HEK293 (cell line): ENCODE results near the gene PLK5.
A peak's percentile ranks its signal among the peaks of the same experiment; 100 is the strongest.

ENCODE experiments used
- CTCF ChIA-PET: fragments of 350-600 bp; formaldehyde crosslinking; extraction: SDS; loops from one replicate; lab custom pipeline; 2021; ENCODE audit warnings: antibody characterized with exemption; lab: Yijun Ruan, JAX
- POLR2A ChIA-PET: fragments of 300-600 bp; formaldehyde crosslinking; extraction: SDS; loops from one replicate; lab custom pipeline; 2020; ENCODE audit warnings: antibody characterized with exemption, inconsistent platforms; lab: Yijun Ruan, JAX
- H3K27ac ChIP-seq: fragments of 200-500 bp; sonication (Bioruptor generic); 2 replicates; pipeline ENCODE4 v1.5.1; 2014; ENCODE audit warnings: low read depth, low read length, control low read depth, inconsistent platforms; ENCODE audit errors: extremely low read depth
- H3K36me3 ChIP-seq, 2 experiments: fragments of 200-500 bp in 1 of 2; sonication (Bioruptor generic) in 1 of 2; 1 replicate in 1 of 2; 2 replicates in 1 of 2; pipeline ENCODE4 v1.5.1; 2014 to 2017; ENCODE audit warnings: inconsistent platforms in 2 of 2, low read length in 2 of 2; ENCODE audit not compliant: control insufficient read depth in 2 of 2, insufficient read depth in 1 of 2
- H3K4me1 ChIP-seq: fragments of 200-500 bp; sonication (Bioruptor generic); 2 replicates; pipeline ENCODE4 v1.5.1; 2014; ENCODE audit warnings: mild to moderate bottlenecking, low read length, inconsistent platforms; ENCODE audit not compliant: control insufficient read depth, insufficient read depth
- H3K4me3 ChIP-seq: 2 replicates; pipeline ENCODE4 v1.5.1; 2011; ENCODE audit warnings: low read depth, mild to moderate bottlenecking, control low read depth, low read length, moderate library complexity
- H3K9me3 ChIP-seq: fragments of 200-500 bp; sonication (Bioruptor generic); 2 replicates; pipeline ENCODE4 v1.5.1; 2014; ENCODE audit warnings: low read depth, low read length, inconsistent platforms; ENCODE audit not compliant: control insufficient read depth, insufficient read depth
- GLI2 ChIP-seq: fragments of 450-650 bp; formaldehyde crosslinking; IDR thresholded peaks from 2 replicates; pipeline ENCODE4; 2017; ENCODE audit warnings: missing biosample characterization, missing genetic modification characterization, low read depth, borderline replicate concordance
- HOXA7 ChIP-seq: sonication (generic); formaldehyde crosslinking; IDR thresholded peaks from 2 replicates; pipeline ENCODE4 v1.8.1; 2022; ENCODE audit warnings: missing genetic modification reagents, borderline replicate concordance
- INSM2 ChIP-seq: fragments of 450-650 bp; formaldehyde crosslinking; IDR thresholded peaks from 2 replicates; pipeline ENCODE4 v1.5.1; 2016; ENCODE audit warnings: missing biosample characterization, missing genetic modification characterization
- MZF1 ChIP-seq: fragments of 450-650 bp; formaldehyde crosslinking; IDR thresholded peaks from 2 replicates; pipeline ENCODE4 v1.5.1; 2017; ENCODE audit warnings: missing biosample characterization, missing genetic modification characterization, borderline replicate concordance
- OVOL3 ChIP-seq: fragments of 450-650 bp; formaldehyde crosslinking; IDR thresholded peaks from 2 replicates; pipeline ENCODE4 v1.5.1; 2016; ENCODE audit warnings: missing biosample characterization, missing genetic modification characterization
- SCRT1 ChIP-seq: fragments of 450-650 bp; formaldehyde crosslinking; IDR thresholded peaks from 2 replicates; pipeline ENCODE4 v1.5.1; 2016; ENCODE audit warnings: missing biosample characterization, missing genetic modification characterization, borderline replicate concordance
- SCRT2 ChIP-seq: fragments of 450-650 bp; formaldehyde crosslinking; IDR thresholded peaks from 2 replicates; pipeline ENCODE4 v1.5.1; 2016; ENCODE audit warnings: missing biosample characterization, missing genetic modification characterization
- ZBTB26 ChIP-seq: fragments of 450-650 bp; formaldehyde crosslinking; optimal IDR thresholded peaks from 2 replicates; pipeline ENCODE3; 2016; ENCODE audit warnings: missing biosample characterization, mild to moderate bottlenecking, missing genetic modification characterization
- ZEB2 ChIP-seq: fragments of 450-650 bp; formaldehyde crosslinking; IDR thresholded peaks from 2 replicates; pipeline ENCODE4 v1.5.1; 2016; ENCODE audit warnings: missing biosample characterization, missing genetic modification characterization
- ZFP41 ChIP-seq: fragments of 450-650 bp; formaldehyde crosslinking; IDR thresholded peaks from 2 replicates; pipeline ENCODE4 v1.5.1; 2016; ENCODE audit warnings: missing biosample characterization, missing genetic modification characterization, borderline replicate concordance
- ZFP69B ChIP-seq: fragments of 450-650 bp; formaldehyde crosslinking; IDR thresholded peaks from 2 replicates; pipeline ENCODE4 v1.5.1; 2016; ENCODE audit warnings: missing biosample characterization, missing genetic modification characterization
- ZNF138 ChIP-seq: fragments of 450-650 bp; formaldehyde crosslinking; IDR thresholded peaks from 2 replicates; pipeline ENCODE4 v1.5.1; 2016; ENCODE audit warnings: missing biosample characterization, missing genetic modification characterization, borderline replicate concordance
- ZNF169 ChIP-seq: fragments of 450-650 bp; formaldehyde crosslinking; IDR thresholded peaks from 2 replicates; pipeline ENCODE4 v1.5.1; 2016; ENCODE audit warnings: missing biosample characterization, missing genetic modification characterization
- ZNF174 ChIP-seq: fragments of 450-650 bp; formaldehyde crosslinking; IDR thresholded peaks from 2 replicates; pipeline ENCODE4 v1.5.0; 2017; ENCODE audit warnings: missing biosample characterization, mild to moderate bottlenecking, missing genetic modification characterization
- ZNF184 ChIP-seq: fragments of 450-650 bp; IDR thresholded peaks from 2 replicates; pipeline ENCODE4 v1.5.1; 2018; ENCODE audit warnings: missing biosample characterization, mild to moderate bottlenecking, missing genetic modification characterization
- ZNF292 ChIP-seq: fragments of 450-650 bp; formaldehyde crosslinking; IDR thresholded peaks from 2 replicates; pipeline ENCODE4 v1.5.1; 2016; ENCODE audit warnings: low read depth, missing biosample characterization, missing genetic modification characterization, borderline replicate concordance
- ZNF416 ChIP-seq: fragments of 450-650 bp; formaldehyde crosslinking; IDR thresholded peaks from 2 replicates; pipeline ENCODE4 v1.5.1; 2016; ENCODE audit warnings: missing biosample characterization, missing genetic modification characterization
- ZNF580 ChIP-seq: fragments of 450-650 bp; formaldehyde crosslinking; IDR thresholded peaks from 2 replicates; pipeline ENCODE4 v1.5.1; 2016; ENCODE audit warnings: missing biosample characterization, missing genetic modification characterization
- ZNF585B ChIP-seq: fragments of 450-650 bp; formaldehyde crosslinking; IDR thresholded peaks from 2 replicates; pipeline ENCODE4 v1.5.1; 2016; ENCODE audit warnings: missing biosample characterization, missing genetic modification characterization
- ZNF639 ChIP-seq: fragments of 450-650 bp; formaldehyde crosslinking; IDR thresholded peaks from 2 replicates; pipeline ENCODE4 v1.5.1; 2016; ENCODE audit warnings: missing biosample characterization, missing genetic modification characterization
- ZNF692 ChIP-seq: fragments of 450-650 bp; formaldehyde crosslinking; IDR thresholded peaks from 2 replicates; pipeline ENCODE4 v1.5.1; 2016; ENCODE audit warnings: missing biosample characterization, missing genetic modification characterization
- ZNF837 ChIP-seq: fragments of 450-650 bp; formaldehyde crosslinking; IDR thresholded peaks from 2 replicates; pipeline ENCODE4 v1.5.1; 2016; ENCODE audit warnings: missing biosample characterization, missing genetic modification characterization
- TF ChIP-seq, protein P1 (sequence below): fragments of 450-650 bp; formaldehyde crosslinking; IDR thresholded peaks from 2 replicates; pipeline ENCODE4 v1.5.1; 2016; ENCODE audit warnings: missing biosample characterization, missing genetic modification characterization

The PLK5 gene

DNA sequence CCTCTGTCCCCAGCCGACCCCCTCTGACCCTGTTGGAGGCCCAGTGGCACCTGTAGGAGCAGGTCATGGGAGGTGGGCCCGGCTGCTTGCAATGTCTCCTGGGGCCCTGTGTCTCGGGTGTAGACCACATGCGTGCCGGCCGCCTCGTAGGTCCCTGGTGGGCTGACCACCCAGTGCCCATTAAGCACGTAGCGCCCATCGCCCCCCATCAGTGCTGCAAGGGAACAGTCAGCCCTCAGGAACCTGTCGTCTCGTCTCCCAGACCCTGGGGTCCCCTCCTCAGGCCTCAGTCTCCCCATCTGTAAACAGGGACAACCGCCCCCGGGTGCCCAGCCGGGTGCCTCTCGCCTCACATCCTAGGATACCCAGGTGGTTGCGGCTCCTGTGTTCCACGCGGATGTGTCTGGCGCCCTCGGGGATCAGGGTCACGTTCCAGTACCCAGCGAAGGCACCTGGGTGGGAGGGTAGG is 16.7 kb upstream of the PLK5 start:
- ChIA-PET POLR2A (interaction anchor here (1.6 kb wide), 1 partner anchor 16 kb away, joined by 3 read pairs; the partner anchor contains the start of gene REEP6), CTCF (no interaction called here)
- Histone ChIP-seq H3K4me1 (peaks cover 3% of the 10 kb centered on the region; the same call in 1 of the 2 replicates), H3K4me3 (no peak overlapping the region), H3K36me3 (no peaks in the 10 kb centered on the region), H3K9me3 (no peaks in the 10 kb centered on the region), H3K27ac (no peak overlapping the region)
- no peak for TF ChIP-seq ZNF580 (tag by site-specific recombination)
- TF ChIP-seq ZNF692 (tag by site-specific recombination), result 0 out of 2 replicates have a peak, but pooled peaks have one; percentile 16
- TF ChIP-seq ZFP41 (tag by site-specific recombination), result no peak
- TF ChIP-seq, protein P1, sequence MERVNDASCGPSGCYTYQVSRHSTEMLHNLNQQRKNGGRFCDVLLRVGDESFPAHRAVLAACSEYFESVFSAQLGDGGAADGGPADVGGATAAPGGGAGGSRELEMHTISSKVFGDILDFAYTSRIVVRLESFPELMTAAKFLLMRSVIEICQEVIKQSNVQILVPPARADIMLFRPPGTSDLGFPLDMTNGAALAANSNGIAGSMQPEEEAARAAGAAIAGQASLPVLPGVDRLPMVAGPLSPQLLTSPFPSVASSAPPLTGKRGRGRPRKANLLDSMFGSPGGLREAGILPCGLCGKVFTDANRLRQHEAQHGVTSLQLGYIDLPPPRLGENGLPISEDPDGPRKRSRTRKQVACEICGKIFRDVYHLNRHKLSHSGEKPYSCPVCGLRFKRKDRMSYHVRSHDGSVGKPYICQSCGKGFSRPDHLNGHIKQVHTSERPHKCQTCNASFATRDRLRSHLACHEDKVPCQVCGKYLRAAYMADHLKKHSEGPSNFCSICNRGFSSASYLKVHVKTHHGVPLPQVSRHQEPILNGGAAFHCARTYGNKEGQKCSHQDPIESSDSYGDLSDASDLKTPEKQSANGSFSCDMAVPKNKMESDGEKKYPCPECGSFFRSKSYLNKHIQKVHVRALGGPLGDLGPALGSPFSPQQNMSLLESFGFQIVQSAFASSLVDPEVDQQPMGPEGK (tag by site-specific recombination), result no peak
- TF ChIP-seq ZNF174 (tag by site-specific recombination), result no peak
- no peak for TF ChIP-seq MZF1 (tag by site-specific recombination)
- no peak for TF ChIP-seq ZNF837
- no peak for TF ChIP-seq ZNF292
- no peak for TF ChIP-seq ZNF184 (tag by site-specific recombination)
- no peak for TF ChIP-seq ZBTB26
- no peak for TF ChIP-seq ZNF639 (tag by site-specific recombination)
- no peak for TF ChIP-seq GLI2
- TF ChIP-seq ZNF138 (tag by site-specific recombination), result no peak
- no peak for TF ChIP-seq INSM2 (tag by site-specific recombination)
- peak; percentile 61 for TF ChIP-seq SCRT2
- peak; percentile 56 for TF ChIP-seq ZFP69B (tag by site-specific recombination)
- no peak for TF ChIP-seq ZNF416 (tag by site-specific recombination)
- no peak for TF ChIP-seq OVOL3 (tag by site-specific recombination)
- TF ChIP-seq HOXA7, result no peak
- TF ChIP-seq ZEB2, result no peak
- no peak for TF ChIP-seq ZNF585B (tag by site-specific recombination)
- no peak for TF ChIP-seq ZNF169 (tag by site-specific recombination)
- TF ChIP-seq SCRT1, result 0 out of 2 replicates have a peak, but pooled peaks have one; percentile 36
